Hematopoietic multipotent progenitor cell treated with erythropoietin and hydrocortisone succinate and interleukin-3 and kit ligand, for 4 days (in vitro differentiated cells): Measurements from ENCODE around the gene PDXP.

Experiments used
- DNase-seq: peaks from one replicate; pipeline ENCODE4 v3.0.0-alpha.2; 2015

Gene PDXP

GRCh38 chr22:37703906-37704305 is 45.4 kb downstream of the PDXP start:
- DNase-seq, result no peak

- DNase-seq, result no peak
These were observed 46.1 kb downstream of the PDXP start for GRCh38 chr22:37704645-37705044.

- DNase-seq, result no peak
These were observed 46.7 kb downstream of the PDXP start for GRCh38 chr22:37705205-37705604.

GRCh38 chr22:37708580-37709444 is 50.3 kb downstream of the PDXP start:
- DNase-seq, result peak; percentile 18

GRCh38 chr22:37709445-37709765 is 50.9 kb downstream of the PDXP start:
- no peak for DNase-seq

- no peak for DNase-seq
These were observed 52.2 kb downstream of the PDXP start for GRCh38 chr22:37710675-37711074.

- DNase-seq, result no peak
These were observed 53.0 kb downstream of the PDXP start for GRCh38 chr22:37711490-37711889.

GRCh38 chr22:37713761-37714160 is 55.2 kb downstream of the PDXP start:
- no peak for DNase-seq

GRCh38 chr22:37714634-37715033 is 56.1 kb downstream of the PDXP start:
- no peak for DNase-seq

GRCh38 chr22:37715760-37716159 is 57.2 kb downstream of the PDXP start:
- no peak for DNase-seq
